Panc1 (cell line): ENCODE results near the gene ELP5. TPM values are rescaled to one million over a fixed set of nuclear protein-coding genes. Genes with fewer than 3 reads are reported as not detected.

Experiments
- ATAC-seq: fragments of 200-7000 bp; cut with Tn5 transposase; 2 replicates; pipeline ENCODE4 v1.9.1; 2020; ENCODE audit warnings: mild to moderate bottlenecking, moderate library complexity
- BruUV-seq: library from RNA; stranded (reverse); fragments of 400-500 nt; replicated peaks from 2 replicates; lab custom pipeline; 2021; lab: Mats Ljungman, UMichigan
- CTCF ChIA-PET: fragments of 300-600 bp; sonication (Branson Sonifier 250); formaldehyde crosslinking; loops from one replicate; lab custom pipeline; 2022; ENCODE audit warnings: antibody characterized with exemption; lab: Charles Lee
- POLR2A ChIA-PET: fragments of 300-600 bp; sonication (Branson Sonifier 250); formaldehyde crosslinking; loops from one replicate; lab custom pipeline; 2022; ENCODE audit warnings: antibody characterized with exemption; lab: Charles Lee
- DNase-seq: peaks from one replicate; pipeline ENCODE4 v3.0.0-alpha.2; 2010; ENCODE audit warnings: low read depth, low spot score
- H3K27ac ChIP-seq: 2 replicates; pipeline ENCODE4 v1.5.1; 2011; ENCODE audit warnings: mild to moderate bottlenecking, low read length, inconsistent platforms
- H3K27me3 ChIP-seq: fragments of 200-500 bp; sonication (Bioruptor generic); 2 replicates; pipeline ENCODE4 v1.6.0; 2014; ENCODE audit warnings: low read length, inconsistent platforms; ENCODE audit not compliant: control insufficient read depth, insufficient read depth
- H3K36me3 ChIP-seq: fragments of 200-500 bp; sonication (Bioruptor generic); 2 replicates; pipeline ENCODE4 v1.5.1; 2014; ENCODE audit warnings: inconsistent platforms, mild to moderate bottlenecking, low read length, moderate library complexity; ENCODE audit not compliant: control insufficient read depth, insufficient read depth
- H3K4me1 ChIP-seq: 2 replicates; pipeline ENCODE4 v1.5.1; 2011; ENCODE audit warnings: inconsistent platforms, mild to moderate bottlenecking, low read length, moderate library complexity; ENCODE audit not compliant: control insufficient read depth, insufficient read depth
- H3K4me3 ChIP-seq, 2 experiments: 2 replicates each; pipeline ENCODE4 v1.5.1; 2011 to 2012; ENCODE audit warnings: low read depth in 2 of 2, low read length in 2 of 2, mild to moderate bottlenecking in 2 of 2, inconsistent platforms in 1 of 2, moderate library complexity in 1 of 2
- H3K9me3 ChIP-seq: fragments of 200-500 bp; sonication (Bioruptor generic); 2 replicates; pipeline ENCODE4 v1.5.1; 2014; ENCODE audit warnings: low read depth, mild to moderate bottlenecking, inconsistent platforms, low read length, moderate library complexity; ENCODE audit not compliant: control insufficient read depth, insufficient read depth
- POLR2AphosphoS5 ChIP-seq: IDR thresholded peaks from 2 replicates; pipeline ENCODE4 v1.6.1; 2012; ENCODE audit warnings: mild to moderate bottlenecking, low read depth, low read length, moderate library complexity
- SIN3A ChIP-seq: IDR thresholded peaks from 2 replicates; pipeline ENCODE4 v1.6.1; 2012; ENCODE audit warnings: low read depth, mild to moderate bottlenecking, low read length, moderate library complexity, borderline replicate concordance; ENCODE audit not compliant: insufficient read depth
- TCF7L2 ChIP-seq: IDR thresholded peaks from 2 replicates; pipeline ENCODE4 v1.6.1; 2011; ENCODE audit warnings: mild to moderate bottlenecking, low read depth, low read length, inconsistent platforms
- in situ Hi-C: cut with HindIII; loops from 2 replicates; pipeline ENCODE4 v1.10.0; 2016; ENCODE audit warnings: low sequenced_read_pairs, low pct_unique_long_range_greater_than_20kb
- intact Hi-C: fragments of 100-400 bp; cut with micrococcal nuclease; formaldehyde crosslinking; loops from one replicate; pipeline ENCODE4 v1.10.0; 2022; ENCODE audit not compliant: unreplicated experiment
- total RNA-seq: library from RNA; stranded (reverse); gene quantifications from one replicate; pipeline ENCODE4 v1.2.1, GENCODE V29; 2021; ENCODE audit not compliant: unreplicated experiment
- TF ChIP-seq, protein P1 (sequence below): fragments of 450-650 bp; IDR thresholded peaks from 2 replicates; pipeline ENCODE4 v1.5.1; 2017; ENCODE audit warnings: mild to moderate bottlenecking
- TF ChIP-seq, protein P2 (sequence below), 2 experiments: IDR thresholded peaks; 2 replicates each; pipeline ENCODE4 v1.6.1; 2011 to 2012; ENCODE audit warnings: low read depth in 2 of 2, control low read depth in 1 of 2, low read length in 1 of 2, mild to moderate bottlenecking in 1 of 2, moderate library complexity in 1 of 2; ENCODE audit not compliant: insufficient read depth in 1 of 2

ELP5 gene
- total RNA-seq, 1 experiment from 2014 or later = 89.5 TPM

DNA sequence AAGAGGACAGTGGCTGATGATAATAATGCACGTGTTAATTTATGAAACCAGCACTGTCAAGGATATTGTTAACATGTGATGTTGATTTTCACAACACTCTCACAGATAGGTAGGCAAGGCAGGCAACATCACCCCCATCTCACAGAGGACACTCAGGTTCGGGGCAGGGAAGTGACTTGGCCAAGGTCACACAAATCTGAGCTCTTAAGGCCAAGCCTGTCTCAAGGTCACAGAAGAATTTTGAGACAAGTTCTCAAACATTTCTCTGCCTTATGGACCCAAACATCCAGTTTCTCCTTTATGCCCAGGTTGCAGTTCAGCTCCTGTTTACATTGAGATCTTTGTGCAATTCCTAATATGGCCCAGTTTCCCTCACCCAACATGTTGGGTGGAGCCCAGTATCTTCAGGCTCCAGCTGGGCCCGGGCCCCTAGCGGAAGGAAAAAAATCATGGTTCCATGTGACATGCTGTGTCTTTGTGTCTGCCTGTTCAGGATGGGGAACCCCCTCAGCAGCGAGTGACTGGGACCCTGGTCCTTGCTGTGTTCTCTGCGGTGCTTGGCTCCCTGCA lies 30.8 kb downstream of the ELP5 start:
- no peaks in the 10 kb centered on the region for H3K27me3 ChIP-seq
- no peak for DNase-seq
- intact Hi-C loops (no loop called here), in situ Hi-C loops (no loop called here)
- no peak overlapping the region for H3K4me3 ChIP-seq
- ChIA-PET POLR2A (interaction anchor here (0.5 to 0.7 kb wide), 2 partner anchors 9 to 250 kb away, joined by 4 to 5 read pairs; no protein-coding TSS in a partner anchor), CTCF (no interaction called here)
- no peak for TF ChIP-seq SIN3A
- TF ChIP-seq, protein P1, sequence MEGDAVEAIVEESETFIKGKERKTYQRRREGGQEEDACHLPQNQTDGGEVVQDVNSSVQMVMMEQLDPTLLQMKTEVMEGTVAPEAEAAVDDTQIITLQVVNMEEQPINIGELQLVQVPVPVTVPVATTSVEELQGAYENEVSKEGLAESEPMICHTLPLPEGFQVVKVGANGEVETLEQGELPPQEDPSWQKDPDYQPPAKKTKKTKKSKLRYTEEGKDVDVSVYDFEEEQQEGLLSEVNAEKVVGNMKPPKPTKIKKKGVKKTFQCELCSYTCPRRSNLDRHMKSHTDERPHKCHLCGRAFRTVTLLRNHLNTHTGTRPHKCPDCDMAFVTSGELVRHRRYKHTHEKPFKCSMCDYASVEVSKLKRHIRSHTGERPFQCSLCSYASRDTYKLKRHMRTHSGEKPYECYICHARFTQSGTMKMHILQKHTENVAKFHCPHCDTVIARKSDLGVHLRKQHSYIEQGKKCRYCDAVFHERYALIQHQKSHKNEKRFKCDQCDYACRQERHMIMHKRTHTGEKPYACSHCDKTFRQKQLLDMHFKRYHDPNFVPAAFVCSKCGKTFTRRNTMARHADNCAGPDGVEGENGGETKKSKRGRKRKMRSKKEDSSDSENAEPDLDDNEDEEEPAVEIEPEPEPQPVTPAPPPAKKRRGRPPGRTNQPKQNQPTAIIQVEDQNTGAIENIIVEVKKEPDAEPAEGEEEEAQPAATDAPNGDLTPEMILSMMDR = no peak
- no peak for TF ChIP-seq TCF7L2
- TF ChIP-seq, protein P2, sequence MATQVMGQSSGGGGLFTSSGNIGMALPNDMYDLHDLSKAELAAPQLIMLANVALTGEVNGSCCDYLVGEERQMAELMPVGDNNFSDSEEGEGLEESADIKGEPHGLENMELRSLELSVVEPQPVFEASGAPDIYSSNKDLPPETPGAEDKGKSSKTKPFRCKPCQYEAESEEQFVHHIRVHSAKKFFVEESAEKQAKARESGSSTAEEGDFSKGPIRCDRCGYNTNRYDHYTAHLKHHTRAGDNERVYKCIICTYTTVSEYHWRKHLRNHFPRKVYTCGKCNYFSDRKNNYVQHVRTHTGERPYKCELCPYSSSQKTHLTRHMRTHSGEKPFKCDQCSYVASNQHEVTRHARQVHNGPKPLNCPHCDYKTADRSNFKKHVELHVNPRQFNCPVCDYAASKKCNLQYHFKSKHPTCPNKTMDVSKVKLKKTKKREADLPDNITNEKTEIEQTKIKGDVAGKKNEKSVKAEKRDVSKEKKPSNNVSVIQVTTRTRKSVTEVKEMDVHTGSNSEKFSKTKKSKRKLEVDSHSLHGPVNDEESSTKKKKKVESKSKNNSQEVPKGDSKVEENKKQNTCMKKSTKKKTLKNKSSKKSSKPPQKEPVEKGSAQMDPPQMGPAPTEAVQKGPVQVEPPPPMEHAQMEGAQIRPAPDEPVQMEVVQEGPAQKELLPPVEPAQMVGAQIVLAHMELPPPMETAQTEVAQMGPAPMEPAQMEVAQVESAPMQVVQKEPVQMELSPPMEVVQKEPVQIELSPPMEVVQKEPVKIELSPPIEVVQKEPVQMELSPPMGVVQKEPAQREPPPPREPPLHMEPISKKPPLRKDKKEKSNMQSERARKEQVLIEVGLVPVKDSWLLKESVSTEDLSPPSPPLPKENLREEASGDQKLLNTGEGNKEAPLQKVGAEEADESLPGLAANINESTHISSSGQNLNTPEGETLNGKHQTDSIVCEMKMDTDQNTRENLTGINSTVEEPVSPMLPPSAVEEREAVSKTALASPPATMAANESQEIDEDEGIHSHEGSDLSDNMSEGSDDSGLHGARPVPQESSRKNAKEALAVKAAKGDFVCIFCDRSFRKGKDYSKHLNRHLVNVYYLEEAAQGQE (IDR thresholded peaks at IDR 0.05; ENCODE audit: insufficient read depth in 1 of 2, low read depth in 2 of 2, low read length in 1 of 2) = no peak
- TF ChIP-seq POLR2AphosphoS5 = no peak
- ATAC-seq = no peak
- no TSS peak for BruUV-seq
- H3K36me3 ChIP-seq = no peaks in the 10 kb centered on the region
- no peak overlapping the region for H3K27ac ChIP-seq
- H3K9me3 ChIP-seq = no peaks in the 10 kb centered on the region
- no peaks in the 10 kb centered on the region for H3K4me1 ChIP-seq

DNA sequence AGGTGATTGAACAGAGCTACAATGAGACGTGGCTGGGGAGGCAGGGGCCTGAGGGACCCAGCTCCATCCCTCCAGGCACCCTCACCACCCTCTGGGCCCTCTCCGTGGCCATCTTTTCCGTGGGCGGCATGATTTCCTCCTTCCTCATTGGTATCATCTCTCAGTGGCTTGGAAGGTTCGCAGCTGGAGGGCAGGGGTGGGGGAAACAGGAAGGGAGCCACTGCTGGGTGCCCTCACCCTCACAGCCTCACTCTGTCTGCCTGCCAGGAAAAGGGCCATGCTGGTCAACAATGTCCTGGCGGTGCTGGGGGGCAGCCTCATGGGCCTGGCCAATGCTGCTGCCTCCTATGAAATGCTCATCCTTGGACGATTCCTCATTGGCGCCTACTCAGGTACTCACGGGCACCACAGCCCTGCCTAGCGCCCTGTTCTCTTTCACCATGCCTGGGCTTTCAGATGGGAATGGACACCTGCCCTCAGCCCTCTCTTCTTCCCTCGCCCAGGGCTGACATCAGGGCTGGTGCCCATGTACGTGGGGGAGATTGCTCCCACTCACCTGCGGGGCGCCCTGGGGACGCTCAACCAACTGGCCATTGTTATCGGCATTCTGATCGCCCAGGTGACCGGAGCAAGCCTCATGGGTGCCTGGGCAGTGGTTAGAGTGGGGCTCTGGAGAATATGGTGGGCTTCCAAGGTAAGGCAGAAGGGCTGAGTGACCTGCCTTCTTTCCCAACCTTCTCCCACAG lies 31.6 kb downstream of the ELP5 start:
- no TSS peak for BruUV-seq

More for the DNA sequence above, 31.6 kb downstream of the ELP5 start:
- in situ Hi-C loops (no loop called here), intact Hi-C loops (no loop called here)
- TF ChIP-seq SIN3A (no peak), POLR2AphosphoS5 (no peak)
- TF ChIP-seq, protein P2 (IDR thresholded peaks at IDR 0.05; ENCODE audit: insufficient read depth in 1 of 2, low read depth in 2 of 2, low read length in 1 of 2) = no peak
- DNase-seq (no peak), ATAC-seq (no peak)
- Histone ChIP-seq H3K27ac (no peak overlapping the region), H3K4me3 (no peak overlapping the region), H3K27me3 (no peaks in the 10 kb centered on the region), H3K9me3 (no peaks in the 10 kb centered on the region), H3K36me3 (no peaks in the 10 kb centered on the region), H3K4me1 (no peaks in the 10 kb centered on the region)
- ChIA-PET POLR2A (no interaction called here), CTCF (no interaction called here)
